NCI-H1048 (cell line): Measurements from ENCODE around the gene PLCD3.

Experiments used
- DNase-seq: peaks from one replicate; lab custom pipeline; 2025; lab: John Stamatoyannopoulos, UW

PLCD3 gene

DNA sequence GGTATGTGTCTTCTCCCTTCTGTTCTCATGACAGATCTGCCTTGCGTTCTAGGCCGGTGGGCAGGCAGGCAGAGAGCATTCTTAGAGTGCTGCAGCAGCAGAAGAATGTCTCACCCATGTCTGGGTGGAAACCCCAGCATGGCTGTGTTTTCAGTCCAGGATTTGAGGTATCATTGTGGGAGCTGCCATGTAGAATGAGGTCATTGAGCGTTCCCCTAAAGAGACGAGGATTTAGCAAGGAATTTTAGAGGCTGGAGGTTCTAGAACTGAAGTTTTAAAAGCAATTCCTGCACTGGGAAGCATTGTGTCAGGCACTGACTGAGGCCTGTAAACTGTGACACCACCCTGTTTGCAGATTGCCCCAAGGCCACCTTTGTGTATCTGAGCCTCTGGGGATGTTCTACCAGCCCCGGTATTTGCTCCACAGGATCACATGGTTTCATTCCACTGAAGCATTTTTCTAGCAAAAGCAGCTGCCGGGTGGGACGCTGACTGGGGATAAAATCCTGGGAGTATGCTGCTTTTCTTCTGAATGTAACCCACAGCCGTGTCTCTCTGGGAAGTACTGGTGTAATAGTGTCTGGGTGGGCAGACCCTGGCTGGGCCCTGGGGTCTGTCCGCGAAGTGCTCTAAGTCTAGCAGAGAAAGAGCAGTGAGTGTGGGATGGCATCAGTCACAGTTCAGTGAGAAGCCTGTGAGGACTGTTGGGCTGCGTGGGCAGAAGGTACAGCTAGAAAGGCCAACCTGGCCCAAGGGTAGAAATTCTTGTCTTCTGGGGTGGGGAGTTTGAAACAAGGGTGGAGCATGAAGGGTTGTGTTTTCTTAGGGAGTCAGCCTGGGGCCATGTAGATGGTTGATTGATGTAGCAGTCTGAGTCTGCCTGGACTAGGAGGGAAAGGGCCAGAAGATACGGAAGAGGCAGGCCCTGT lies 30.2 kb downstream of the PLCD3 start:
- DNase-seq = no peak

- DNase-seq = no peak
These were observed 30.8 kb downstream of the PLCD3 start for GRCh38 chr17:45101546-45101882.

DNA sequence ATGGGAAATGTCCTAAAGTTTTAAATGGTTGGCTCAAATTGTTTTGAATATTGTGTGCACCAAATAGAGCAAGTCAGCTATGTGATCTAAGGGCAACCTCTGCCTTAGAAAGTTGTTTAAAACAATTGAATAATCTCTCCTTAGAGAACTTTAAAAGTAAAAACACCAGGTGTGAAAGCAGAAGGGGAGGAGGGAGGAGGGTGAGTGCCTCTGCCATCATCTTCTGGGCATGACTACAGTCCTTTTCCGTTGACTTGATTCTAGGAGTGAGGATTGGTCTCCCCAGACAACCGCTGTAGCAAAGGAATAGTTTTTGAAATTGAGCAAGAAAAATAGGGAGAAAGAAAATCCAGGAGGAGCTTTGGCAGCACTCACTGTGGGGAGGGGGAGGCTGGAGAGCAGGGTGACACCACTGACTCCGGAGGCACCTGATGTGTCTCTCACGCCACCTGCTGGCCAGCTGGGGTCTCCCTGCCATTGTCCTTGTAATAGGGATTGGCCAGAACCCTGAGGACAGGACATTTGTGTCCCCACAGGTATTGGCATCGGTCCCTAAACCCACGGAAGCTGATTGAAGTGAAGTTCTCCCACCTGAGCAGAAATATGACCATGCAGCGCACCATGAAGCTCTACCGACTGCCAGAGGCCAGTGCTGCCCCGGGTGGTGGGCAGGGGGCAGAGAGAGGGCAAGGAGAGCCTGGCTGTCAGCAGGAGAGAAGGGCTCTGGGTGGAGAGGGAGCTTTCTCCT lies 33.3 kb downstream of the PLCD3 start:
- peak; percentile 23 for DNase-seq

GRCh38 chr17:45098081-45098868 lies 34.0 kb downstream of the PLCD3 start:
- DNase-seq = no peak

DNA sequence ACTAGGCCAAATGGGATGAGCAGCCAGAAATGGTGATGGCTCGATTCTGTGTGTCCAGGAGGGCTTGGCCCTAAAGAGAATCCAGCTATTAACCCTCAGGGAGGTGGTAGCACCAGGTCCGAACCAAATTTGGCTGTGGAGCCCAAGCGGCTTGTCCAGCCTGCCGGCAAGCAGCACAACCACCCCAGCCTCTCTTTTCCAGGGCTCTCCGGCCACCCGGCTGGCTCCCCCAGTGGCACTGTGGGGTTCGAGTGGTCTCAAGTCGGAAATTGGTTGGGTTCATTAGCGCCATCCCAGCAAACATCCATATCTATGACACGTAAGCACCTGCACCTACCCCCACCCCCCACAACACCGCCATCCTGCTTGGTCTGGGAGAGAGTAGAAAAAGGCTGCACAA lies 35.4 kb downstream of the PLCD3 start:
- no peak for DNase-seq

DNA sequence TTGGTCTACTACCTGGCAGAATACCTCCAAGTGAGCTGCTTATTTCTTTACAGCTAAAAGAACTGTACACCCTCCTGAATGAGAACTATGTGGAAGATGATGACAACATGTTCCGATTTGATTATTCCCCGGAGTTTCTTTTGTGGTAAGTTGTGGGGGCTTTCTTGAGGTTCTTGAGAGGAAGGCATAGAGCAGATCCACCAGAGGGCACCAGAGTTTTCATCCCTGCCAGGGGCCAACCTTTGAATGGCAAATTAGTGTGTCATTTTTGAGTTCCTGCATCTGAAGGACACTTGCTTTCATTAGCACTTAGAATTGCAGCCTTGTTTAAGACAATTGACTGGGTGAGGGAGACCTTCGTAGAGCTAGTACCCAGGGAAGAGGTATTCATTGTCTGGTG lies 36.2 kb downstream of the PLCD3 start:
- DNase-seq = no peak

- DNase-seq = no peak
These were observed 38.7 kb downstream of the PLCD3 start for GRCh38 chr17:45093444-45094110.

DNA sequence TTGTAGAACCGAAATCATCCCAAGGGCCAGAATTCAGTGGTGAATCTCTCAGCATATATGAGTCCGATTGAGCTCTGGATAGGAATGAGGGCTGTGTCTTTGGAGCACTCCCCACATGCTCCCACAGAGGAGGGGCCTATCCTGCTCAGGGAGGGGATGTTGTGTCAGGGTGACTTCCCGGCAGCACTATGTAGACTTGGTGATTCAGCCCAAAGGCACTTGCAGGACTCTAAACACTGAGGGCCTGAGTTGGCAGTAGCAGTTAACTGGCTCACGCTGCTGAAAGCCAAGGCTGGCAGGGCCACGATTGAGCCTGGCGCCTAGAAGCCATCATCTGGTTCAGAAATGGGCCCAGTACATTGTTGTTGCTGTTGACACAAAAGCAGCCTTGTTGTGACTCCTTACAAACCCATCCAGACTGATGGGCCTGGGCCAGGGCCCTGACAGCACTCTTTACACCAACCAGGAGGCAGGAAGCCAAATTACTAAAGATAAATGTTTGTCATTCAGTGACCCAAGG lies 39.3 kb downstream of the PLCD3 start:
- no peak for DNase-seq

DNA sequence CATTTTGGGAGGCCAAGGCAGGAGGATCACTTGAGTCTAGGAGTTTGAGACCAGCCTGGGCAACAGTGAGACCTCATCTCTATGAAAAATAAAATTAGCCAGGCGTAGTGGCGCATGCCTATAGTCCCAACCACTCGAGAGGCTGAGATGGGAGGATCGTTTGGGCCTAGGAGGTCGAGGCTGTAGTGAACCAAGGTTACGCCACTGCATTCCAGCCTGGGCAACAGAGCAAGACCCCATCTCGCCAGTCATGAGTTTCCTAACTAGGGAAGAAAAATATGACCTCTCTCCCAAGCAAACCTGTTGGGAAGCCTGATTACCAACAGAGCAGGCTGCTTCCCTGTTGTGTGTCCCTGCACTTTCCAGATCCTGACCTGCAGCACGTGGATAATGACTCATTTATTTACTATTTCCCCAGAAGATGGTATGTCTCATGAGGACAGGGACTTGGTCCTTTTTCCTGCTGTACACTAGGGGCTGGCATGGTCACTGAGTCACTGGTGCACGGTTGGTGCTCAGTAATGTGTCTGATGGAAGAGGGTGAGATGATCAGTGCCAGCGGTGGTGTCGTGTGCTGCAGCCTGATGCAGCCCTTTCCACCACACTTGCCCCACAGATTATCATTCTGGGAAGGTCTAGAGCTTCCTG lies 40.4 kb downstream of the PLCD3 start:
- no peak for DNase-seq

DNA sequence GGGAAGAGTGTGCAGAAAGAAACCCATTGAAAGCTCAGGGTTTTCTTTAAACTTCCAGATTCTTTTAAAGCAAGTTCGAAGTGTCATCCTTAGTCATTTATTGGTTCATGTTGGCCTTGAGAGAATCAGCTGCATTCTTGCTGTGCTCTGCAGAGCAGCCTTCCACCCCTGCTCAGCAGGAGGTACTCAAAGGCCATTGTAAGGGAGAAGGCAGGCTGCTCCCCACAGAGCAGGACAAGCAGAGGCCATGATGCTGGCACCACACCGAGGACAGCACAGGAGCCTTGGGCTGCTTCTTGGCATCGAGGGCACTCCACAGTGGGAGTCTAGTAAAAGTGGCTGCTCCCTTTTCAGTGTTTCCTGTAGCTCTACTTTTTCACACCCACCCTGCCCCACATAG lies 41.6 kb downstream of the PLCD3 start:
- DNase-seq = no peak

DNA sequence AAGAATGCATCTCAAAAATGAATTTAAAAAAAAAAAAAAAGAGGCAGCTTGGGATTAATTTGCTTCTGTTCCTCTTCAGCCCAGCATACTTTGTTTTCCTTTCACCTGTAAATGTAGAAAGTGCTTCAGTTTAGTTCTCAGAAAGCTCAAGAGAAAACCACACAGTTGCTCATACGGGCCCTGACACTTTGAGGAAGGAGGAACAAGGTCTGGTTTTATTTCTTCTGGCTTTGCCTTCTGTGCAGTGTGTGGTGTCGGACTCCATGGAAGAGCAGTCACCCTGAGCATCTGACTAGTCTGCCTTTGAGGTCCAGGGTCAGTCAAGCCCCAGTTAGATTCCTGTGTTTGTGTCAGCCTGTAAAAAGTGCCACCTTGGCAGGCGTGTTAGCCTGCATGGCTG lies 43.6 kb downstream of the PLCD3 start:
- DNase-seq = no peak

- no peak for DNase-seq
These were observed 44.3 kb downstream of the PLCD3 start for GRCh38 chr17:45087978-45088377.

DNA sequence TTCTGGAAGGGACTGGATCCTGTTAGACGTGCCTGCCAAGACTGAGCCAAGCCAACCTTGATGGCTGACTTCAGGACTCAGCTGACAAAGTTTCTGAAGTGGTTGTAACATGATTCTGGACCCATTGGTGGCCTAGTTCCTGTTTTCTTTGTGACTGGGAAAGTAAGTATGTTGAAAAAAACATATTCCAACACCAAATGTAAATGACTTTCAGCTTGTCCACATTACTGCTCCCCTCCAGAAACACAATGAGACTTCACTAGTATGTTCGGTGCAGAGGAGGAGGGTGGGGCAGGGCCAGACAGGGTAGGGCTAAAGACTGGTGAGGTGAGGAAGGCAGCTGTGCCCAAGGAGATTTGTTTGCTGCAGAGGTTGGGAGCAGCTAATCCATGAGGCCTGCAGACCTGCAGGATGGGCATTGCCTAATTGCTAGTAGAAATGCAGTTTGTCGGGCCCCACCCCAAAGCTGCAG lies 44.8 kb downstream of the PLCD3 start:
- DNase-seq = no peak

DNA sequence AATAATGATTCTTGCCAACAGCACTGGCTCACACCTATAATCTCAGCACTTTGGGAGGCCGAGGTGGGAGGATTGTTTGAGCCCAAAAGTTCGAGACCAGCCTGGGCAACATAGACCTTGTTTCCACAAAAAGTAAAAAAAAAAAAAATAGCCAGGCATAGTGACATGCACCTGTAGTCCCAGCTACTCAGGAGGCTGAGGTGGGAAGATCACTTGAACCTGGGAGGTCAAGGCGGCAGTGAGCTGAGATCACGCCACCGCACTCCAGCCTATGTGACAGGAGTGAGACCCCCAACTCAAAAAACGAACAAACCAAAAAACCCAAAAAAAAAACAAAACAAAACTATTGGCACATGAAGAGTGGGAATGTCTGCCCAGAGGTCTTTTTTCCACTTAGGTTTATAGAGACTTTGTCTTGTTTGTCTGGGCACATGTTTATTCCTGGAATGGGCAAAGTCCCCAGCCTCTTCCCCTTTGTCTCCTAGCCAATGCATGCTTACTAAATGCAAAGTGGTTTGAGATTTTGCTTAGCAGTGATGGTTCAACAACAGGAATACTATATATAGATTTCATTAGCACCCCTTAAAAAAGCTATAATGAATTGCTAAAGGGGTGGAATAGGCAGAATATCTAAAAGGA lies 45.3 kb downstream of the PLCD3 start:
- DNase-seq = no peak

DNA sequence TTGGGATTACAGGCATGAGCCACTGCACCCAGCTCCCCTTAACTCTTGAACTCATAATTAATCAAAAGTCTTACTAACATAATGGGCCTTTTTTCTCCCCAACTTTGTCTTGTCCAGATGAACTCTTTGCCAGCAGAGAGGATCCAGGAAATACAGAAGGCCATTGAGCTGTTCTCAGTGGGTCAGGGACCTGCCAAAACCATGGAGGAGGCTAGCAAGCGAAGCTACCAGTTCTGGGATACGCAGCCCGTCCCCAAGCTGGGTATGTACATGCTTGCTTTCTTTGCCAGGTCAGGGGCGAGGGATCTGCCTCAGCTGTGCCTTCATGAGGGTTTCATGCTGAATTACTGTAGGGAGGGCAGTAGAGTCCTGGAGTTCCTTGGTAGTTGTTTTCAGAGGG lies 45.9 kb downstream of the PLCD3 start:
- no peak for DNase-seq

GRCh38 chr17:45081047-45081703 lies 51.1 kb downstream of the PLCD3 start:
- DNase-seq = no peak

DNA sequence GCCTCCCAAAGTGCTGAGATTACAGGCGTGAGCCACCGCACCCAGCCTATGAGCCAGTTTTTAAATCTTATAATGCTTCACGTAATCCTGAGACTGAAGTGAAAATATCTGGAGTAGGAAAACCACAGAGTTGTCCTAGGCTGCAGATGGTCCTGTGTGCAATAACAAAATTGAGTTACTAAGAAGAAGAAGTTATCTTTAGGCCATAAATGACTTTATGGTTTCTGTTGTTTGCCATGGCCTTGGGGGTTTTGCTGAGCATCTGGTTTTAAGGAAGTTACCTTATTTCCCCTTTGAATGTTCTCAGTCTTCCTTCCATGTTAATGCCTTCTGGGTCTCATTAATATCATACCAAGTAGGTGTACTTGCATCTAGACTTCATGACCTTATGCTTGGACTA lies 54.7 kb downstream of the PLCD3 start:
- DNase-seq = no peak

GRCh38 chr17:45073414-45074070 lies 58.8 kb downstream of the PLCD3 start:
- DNase-seq = no peak

GRCh38 chr17:45070809-45071208 lies 61.5 kb downstream of the PLCD3 start:
- DNase-seq = no peak

- no peak for DNase-seq
These were observed 62.3 kb downstream of the PLCD3 start for GRCh38 chr17:45070001-45070400.
